T47D (cell line): Measurements from ENCODE around the gene KCNMA1.
A peak's percentile ranks its signal among the peaks of the same experiment; 100 is the strongest.

Source experiments
- DNase-seq, 2 experiments: peaks; one replicate each; pipeline versions ENCODE4 v3.0.0 to v3.0.0-alpha.2; 2011 to 2012; ENCODE audit warnings: low read depth in 1 of 2, low spot score in 1 of 2
- JUND ChIP-seq: IDR thresholded peaks from 2 replicates; pipeline ENCODE4 v1.6.1; 2012; ENCODE audit warnings: low read depth
- in situ Hi-C: cut with HindIII; loops from 2 replicates; pipeline ENCODE4 v1.10.0; 2016; ENCODE audit warnings: low sequenced_read_pairs, low pct_unique_long_range_greater_than_20kb

KCNMA1 gene

DNA sequence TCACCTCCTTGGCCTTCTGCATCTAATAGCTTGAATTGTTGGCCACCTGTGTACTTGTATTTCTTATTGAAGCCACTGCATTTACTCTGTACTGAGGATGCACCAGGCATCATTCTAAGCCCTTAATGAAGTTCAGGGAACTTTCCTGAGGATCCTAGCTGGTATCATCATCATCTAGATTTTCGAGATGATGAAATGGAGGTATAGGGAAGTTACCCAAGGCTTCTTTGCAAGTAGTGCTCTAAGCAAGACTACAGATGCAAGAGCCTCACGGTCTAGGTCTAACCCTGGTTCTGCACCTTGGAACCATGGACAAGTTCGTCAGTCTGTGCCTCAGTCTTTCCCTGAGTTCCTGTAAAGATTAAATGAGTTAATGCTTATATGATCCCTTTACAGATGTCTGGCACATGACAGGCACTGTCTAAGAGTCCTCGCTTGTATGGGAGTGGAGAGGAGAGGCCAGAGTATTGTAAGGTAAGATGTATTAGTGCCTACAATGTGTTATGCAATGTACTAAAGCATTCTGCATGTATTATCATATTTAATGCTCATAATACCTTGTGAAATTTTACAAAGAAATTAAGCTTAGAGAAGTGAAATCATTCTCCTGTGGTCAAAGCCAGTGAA is 145.1 kb downstream of the KCNMA1 start:
- no peak for TF ChIP-seq JUND
- DNase-seq: no peak
- in situ Hi-C loops: no loop called here

DNA sequence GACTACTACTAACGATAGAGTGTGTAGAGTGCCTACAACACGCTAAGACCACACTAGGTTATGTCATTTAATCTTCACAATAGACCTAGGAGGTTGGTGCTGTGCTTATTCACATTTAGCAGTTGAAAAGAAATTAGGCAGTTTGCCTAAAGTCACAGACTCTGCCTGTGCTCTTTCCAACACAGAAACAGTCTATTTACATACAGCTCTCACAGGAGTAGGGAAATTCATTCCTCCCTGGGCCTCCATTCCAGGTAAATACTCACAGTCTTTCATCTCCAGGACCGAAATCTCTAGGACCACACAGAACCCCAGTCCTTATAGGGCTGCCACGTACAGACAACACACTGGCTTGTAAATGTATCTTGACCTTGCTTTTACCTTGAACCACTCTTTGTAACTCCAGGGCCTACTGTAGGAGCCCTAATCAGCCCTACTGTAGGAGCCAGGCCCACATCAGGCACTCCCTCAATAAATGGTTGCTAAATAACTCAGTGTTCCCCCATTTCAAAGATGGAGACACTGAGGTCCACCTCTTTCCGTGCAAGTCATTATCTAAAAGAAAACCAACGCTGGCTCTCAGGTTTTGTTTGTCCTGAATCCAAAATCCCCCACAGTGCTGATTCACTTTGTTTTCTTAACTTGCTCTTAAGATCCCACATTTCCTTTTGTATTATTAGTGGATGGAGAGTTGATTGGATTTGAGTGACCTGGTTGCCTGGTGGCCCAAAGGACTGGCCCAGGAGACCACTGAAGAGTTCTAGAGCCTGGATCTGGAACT is 146.9 kb downstream of the KCNMA1 start:
- no peak for DNase-seq
- in situ Hi-C loops: no loop called here
- no peak for TF ChIP-seq JUND

DNA sequence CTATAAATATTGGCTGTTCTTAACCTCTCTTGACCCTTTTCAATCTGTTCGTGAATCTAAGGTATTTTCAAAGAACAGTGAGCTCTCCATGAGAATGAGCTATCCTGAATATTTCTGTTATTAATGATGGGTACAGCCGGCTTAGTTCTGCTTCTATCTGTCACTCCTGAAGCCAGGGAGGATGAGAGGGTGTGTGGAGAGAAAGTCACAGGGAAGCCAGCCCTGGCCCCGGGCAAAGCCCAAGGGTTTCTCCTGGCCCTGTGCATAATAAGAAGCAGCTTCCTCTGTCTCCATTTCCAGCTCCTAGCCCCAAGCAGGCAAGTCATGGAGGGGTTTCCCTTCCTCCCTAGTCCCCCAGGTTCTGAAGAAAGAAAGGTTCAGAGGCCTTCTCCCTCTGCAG is 151.1 kb downstream of the KCNMA1 start:
- in situ Hi-C loops: no loop called here
- DNase-seq: no peak
- TF ChIP-seq JUND: no peak

DNA sequence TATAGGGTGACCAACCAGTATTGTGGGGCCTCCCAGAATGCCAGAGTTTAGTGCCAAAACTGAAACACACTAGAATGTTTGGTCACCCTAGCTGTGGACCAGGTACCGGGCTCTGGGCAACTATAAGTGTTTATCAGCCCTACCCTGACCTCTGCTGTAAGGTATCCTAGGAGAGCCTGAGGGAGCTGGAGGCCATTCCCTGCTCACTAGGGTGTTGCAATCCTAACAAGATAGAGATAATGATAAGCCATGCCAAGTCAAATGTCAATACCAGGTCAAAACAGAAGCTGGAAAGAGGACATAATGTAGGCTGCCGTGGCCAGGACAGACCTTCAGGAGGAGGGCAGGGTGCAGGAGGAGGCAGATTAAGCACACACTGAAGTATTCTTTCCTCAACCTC is 151.8 kb downstream of the KCNMA1 start:
- in situ Hi-C loops: no loop called here
- DNase-seq: no peak
- TF ChIP-seq JUND: no peak

DNA sequence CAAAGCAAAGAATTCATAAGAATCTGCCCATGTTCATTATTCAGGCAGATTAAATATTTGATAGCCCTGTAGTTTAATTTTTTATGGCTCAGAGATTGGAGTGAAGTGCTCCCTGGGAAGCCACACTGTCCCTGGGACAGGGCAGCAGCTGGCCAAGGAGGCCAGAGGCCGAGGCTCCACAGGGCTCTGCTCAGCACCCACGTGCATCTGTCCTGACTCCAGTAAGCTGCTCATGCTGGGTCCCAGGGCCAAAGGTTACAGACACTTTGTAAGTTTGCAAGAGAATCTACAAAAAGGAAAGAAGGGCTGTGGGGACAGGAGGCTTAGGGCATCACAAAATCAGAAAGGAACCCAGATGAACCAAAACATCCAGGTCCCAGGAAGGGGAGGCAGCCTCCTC is 155.5 kb downstream of the KCNMA1 start:
- DNase-seq: no peak
- in situ Hi-C loops: no loop called here
- TF ChIP-seq JUND: no peak

DNA sequence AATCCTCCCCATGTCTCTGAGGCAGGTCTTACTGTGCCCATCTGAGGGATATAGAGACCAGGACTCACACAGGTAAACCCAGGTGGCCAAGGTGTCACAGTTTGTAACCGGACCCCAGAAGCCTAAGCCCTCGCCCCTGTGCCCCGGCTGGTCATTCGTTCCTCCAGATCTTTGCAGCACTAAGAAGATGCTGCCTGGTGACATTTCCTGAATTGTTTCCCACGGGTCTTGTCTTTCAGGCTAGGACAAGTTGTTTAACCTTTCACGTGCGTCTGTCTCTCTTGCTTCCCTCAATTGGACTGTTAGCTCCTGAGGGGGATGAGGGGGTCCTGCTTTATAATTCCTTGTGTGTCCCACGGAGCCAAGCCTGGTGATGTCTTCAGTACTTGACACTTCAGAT is 158.0 kb downstream of the KCNMA1 start:
- DNase-seq: peak in 1 of 2 experiments; percentile 61
- in situ Hi-C loops: no loop called here
- TF ChIP-seq JUND: no peak

DNA sequence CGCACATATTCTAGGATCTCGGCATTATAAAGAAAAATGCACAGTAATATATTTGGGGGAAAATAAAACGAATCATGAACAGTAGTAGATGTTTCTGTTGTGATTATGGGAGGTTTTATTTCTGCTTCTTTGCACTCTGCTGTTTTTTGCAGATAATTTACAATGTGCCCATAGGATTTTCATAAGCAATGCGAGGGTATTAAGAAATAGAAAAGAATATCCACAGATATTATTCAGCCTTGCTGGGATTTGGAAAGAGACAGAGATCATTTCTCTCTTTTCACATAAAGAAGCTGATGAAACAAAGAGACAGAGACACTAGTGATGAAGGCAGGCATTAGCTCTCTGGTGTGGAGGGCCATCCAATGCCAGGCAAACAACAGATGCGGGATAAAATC is 158.6 kb downstream of the KCNMA1 start:
- in situ Hi-C loops: no loop called here
- no peak for TF ChIP-seq JUND
- DNase-seq: no peak

DNA sequence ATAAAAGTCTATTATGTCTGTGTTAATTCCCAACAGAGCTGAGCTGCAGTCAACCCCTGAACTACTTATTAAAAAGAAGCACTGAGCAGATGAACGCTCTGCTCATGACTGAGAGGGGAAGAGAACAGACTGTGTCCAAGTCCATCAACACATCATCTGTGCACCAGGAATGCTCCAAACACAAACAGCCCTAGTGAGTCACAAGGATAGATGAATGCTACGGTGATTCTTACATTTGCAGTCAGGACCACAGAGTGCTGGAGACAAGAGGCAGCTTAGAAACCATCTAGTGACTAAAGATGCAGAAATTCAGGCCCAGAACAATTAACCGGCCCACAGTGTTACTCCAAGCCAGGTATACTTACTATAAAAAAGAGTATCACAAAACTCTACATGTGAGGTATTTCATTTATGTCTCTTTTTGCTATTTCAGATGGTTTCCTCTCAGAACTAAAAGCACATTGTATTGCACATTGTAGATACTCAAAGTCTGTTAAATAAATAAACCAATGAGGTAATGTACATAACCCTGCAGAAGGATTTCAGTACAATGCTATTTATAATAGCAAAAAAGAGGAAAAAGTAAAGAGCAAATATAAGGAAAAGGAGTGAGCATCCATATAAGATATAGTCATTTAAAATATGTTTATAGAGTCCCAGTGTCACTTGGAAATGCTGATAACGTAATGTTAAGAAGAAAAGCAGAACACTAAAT is 159.2 kb downstream of the KCNMA1 start:
- in situ Hi-C loops: no loop called here
- TF ChIP-seq JUND: no peak
- no peak for DNase-seq

DNA sequence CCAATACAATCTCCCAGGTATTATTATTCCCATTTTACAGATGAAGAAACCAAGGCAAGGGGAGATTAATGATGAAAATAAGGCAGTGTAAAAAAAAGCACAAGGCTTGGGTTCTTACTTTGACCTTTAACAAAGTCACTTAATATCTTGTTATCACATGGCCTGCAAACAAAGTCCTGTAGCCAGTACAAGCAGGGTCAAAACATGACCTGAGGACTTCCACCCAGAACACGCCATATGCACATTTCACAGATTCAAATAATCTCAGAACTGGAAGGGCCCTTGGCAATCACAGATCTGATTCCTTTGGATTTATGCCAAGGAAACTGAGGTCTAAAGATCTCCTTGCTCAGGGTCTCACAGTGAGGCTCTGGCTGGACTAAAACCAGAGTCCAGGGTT is 162.1 kb downstream of the KCNMA1 start:
- in situ Hi-C loops: no loop called here
- no peak for DNase-seq
- TF ChIP-seq JUND: no peak

DNA sequence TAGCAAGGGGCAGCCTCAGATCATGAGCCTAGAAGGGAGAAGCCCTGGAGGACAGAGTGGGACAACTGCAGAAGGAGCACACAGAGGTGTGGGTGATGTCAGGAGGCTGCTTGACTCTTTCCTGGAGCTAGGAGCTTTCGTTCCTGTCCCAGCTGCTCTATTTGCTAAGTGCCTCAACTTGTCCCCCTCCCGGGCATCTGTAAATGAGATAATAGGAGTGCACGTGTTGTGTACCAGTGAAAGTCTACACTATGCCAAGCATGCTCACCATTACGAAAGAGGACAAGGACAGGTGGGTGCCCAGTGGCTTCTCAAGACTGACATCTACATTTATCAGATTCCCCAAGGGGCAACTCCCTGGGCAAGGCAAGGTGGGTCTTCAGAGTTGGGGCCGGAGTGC is 162.7 kb downstream of the KCNMA1 start:
- in situ Hi-C loops: no loop called here
- no peak for TF ChIP-seq JUND
- no peak for DNase-seq

DNA sequence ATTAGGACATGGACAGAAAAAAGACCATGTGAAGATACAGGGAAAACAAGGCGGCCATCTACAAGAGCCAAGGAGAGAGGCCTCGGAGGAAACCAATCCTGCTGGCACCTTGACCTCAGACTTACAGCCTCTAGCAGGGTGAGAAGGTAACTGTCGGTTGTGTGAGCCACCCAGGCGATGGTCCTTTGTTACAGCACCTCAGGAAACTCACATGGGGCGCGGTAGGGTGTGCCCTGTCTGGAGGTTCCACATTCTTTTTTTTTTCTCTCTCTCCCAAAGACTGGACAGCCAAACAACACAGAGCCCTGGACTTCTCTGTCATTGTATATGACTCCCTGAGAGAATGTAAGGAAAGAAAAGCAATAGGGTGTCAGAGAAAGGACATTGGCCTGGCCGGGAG is 163.2 kb downstream of the KCNMA1 start:
- no peak for TF ChIP-seq JUND
- in situ Hi-C loops: no loop called here
- no peak for DNase-seq

DNA sequence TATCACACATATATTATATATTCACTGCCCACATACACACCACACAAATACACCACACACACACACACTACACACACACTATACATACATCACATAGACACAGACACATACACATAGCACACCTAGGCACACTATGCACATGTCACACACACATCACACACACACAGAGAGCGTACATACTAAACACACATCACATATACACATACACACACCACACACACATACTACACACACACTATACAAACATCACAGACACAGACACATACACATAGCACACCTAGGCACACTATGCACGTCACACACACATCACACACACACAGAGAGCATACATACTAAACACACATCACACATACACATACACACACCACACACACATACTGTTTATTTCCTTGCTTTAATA is 165.5 kb downstream of the KCNMA1 start:
- in situ Hi-C loops: no loop called here
- no peak for TF ChIP-seq JUND
- no peak for DNase-seq

DNA sequence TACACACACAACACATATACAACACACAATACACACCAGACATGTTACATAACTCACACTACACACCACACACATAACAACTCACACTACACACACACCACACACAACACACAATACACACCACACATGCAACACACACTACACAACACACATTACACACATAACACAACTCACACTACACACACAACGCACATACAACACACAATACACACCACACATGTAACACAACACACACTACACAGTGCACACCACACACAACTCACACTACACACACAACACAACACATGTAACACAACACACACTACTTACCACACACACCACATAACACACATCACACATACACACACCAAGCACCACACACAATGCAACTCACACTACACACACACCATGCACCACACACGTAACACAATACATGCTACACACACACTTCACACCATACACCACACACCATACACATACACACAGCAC is 166.5 kb downstream of the KCNMA1 start:
- no peak for TF ChIP-seq JUND
- no peak for DNase-seq
- in situ Hi-C loops: no loop called here
